H1 (cell line): ENCODE results near the gene MRPS27. TPM values are rescaled to one million over a fixed set of nuclear protein-coding genes. Genes with fewer than 3 reads are reported as not detected.
A peak's percentile ranks its signal among the peaks of the same experiment; 100 is the strongest.

Source experiments
- CTCF ChIA-PET: fragments of 300-600 bp; sonication (Branson Sonifier 250); formaldehyde crosslinking; loops from one replicate; lab custom pipeline; 2021; ENCODE audit not compliant: partially characterized antibody; lab: Charles Lee
- POLR2A ChIA-PET: fragments of 300-600 bp; sonication (Branson Sonifier 250); formaldehyde crosslinking; loops from one replicate; lab custom pipeline; 2021; ENCODE audit warnings: inconsistent platforms; ENCODE audit not compliant: partially characterized antibody; lab: Charles Lee
- DNase-seq, 2 experiments: peaks; one replicate each; pipeline versions ENCODE4 v3.0.0 to v3.0.0-alpha.2; 2010 to 2022; ENCODE audit warnings: low spot score in 2 of 2, low read depth in 1 of 2, mixed read lengths in 1 of 2
- FAIRE-seq: peaks from 2 replicates; lab custom pipeline; 2011; peaks lifted over from hg19 to GRCh38; lab: Jason Lieb, UNC
- H2AFZ ChIP-seq: 2 replicates; pipeline ENCODE4 v1.8.1; 2012; ENCODE audit warnings: low read length, inconsistent platforms
- H2AK5ac ChIP-seq: 2 replicates; pipeline ENCODE4 v1.6.1; 2013; ENCODE audit warnings: low read depth, low read length
- H2BK120ac ChIP-seq: replicated peaks from 2 replicates; pipeline ENCODE3; 2013; ENCODE audit warnings: low read depth, low read length, inconsistent platforms
- H2BK12ac ChIP-seq: 2 replicates; pipeline ENCODE4 v1.6.1; 2013; ENCODE audit warnings: low read depth, low read length
- H2BK15ac ChIP-seq: 2 replicates; pipeline ENCODE4 v1.6.1; 2013; ENCODE audit warnings: low read length
- H2BK20ac ChIP-seq: 2 replicates; pipeline ENCODE4 v1.6.1; 2013; ENCODE audit warnings: low read length
- H2BK5ac ChIP-seq: 2 replicates; pipeline ENCODE4 v1.6.1; 2013; ENCODE audit warnings: low read depth, low read length
- H3K14ac ChIP-seq: 2 replicates; pipeline ENCODE4 v1.6.1; 2013; ENCODE audit warnings: inconsistent platforms; ENCODE audit not compliant: insufficient read length
- H3K18ac ChIP-seq: 2 replicates; pipeline ENCODE4 v1.6.1; 2013; ENCODE audit warnings: low read length; ENCODE audit errors: extremely low read depth
- H3K23ac ChIP-seq: 2 replicates; pipeline ENCODE4 v1.6.1; 2013; ENCODE audit warnings: inconsistent platforms; ENCODE audit not compliant: insufficient read length
- H3K23me2 ChIP-seq: 2 replicates; pipeline ENCODE4 v1.6.1; 2013; ENCODE audit warnings: low read depth, low read length
- H3K27ac ChIP-seq: 2 replicates; pipeline ENCODE4 v1.6.1; 2011; ENCODE audit warnings: low read depth, low read length, inconsistent platforms
- H3K27me3 ChIP-seq, 4 experiments: replicated peaks in 1 of 4; 1 replicate in 1 of 4; 2 replicates in 3 of 4; pipeline versions ENCODE4 v1.6.1 to v1.8.1; 2011 to 2013; ENCODE audit warnings: low read length in 3 of 4, mild to moderate bottlenecking in 3 of 4, inconsistent platforms in 2 of 4, mixed read lengths in 2 of 4, moderate library complexity in 1 of 4; ENCODE audit not compliant: control insufficient read depth in 3 of 4, insufficient read depth in 3 of 4; ENCODE audit errors: extremely low read depth in 1 of 4
- H3K36me3 ChIP-seq, 4 experiments: 2 replicates each; pipeline versions ENCODE4 v1.6.1 to v1.8.1; 2011 to 2013; ENCODE audit warnings: mild to moderate bottlenecking in 4 of 4, low read length in 3 of 4, moderate library complexity in 2 of 4, control low read depth in 1 of 4, inconsistent platforms in 1 of 4; ENCODE audit not compliant: insufficient read depth in 4 of 4, control insufficient read depth in 2 of 4
- H3K4ac ChIP-seq: replicated peaks from 2 replicates; pipeline ENCODE3; 2013; ENCODE audit warnings: low read length, low read depth, mixed read lengths, inconsistent platforms; ENCODE audit not compliant: insufficient read length
- H3K4me1 ChIP-seq, 4 experiments: replicated peaks in 1 of 4; 1 replicate in 1 of 4; 2 replicates in 3 of 4; pipeline versions ENCODE4 v1.6.1 to v1.8.1; 2011 to 2013; ENCODE audit warnings: low read length in 3 of 4, inconsistent platforms in 2 of 4, mixed read lengths in 1 of 4; ENCODE audit not compliant: insufficient read depth in 4 of 4, control insufficient read depth in 3 of 4
- H3K4me2 ChIP-seq, 2 experiments: 2 replicates each; pipeline versions ENCODE4 v1.6.1 to v1.8.1; 2011 to 2013; ENCODE audit warnings: low read depth in 2 of 2, low read length in 2 of 2, control low read depth in 1 of 2, inconsistent platforms in 1 of 2, mild to moderate bottlenecking in 1 of 2; ENCODE audit not compliant: insufficient read depth in 1 of 2
- H3K4me3 ChIP-seq, 4 experiments: fragments of 200-600, 300-600 bp in 1 of 4; sonication (generic), shearing (Covaris generic), sonication (Bioruptor Twin) in 1 of 4; 2 replicates each; pipeline versions ENCODE4 v1.5.1 to v1.8.1; 2011 to 2016; ENCODE audit warnings: low read length in 4 of 4, low read depth in 3 of 4, control low read depth in 2 of 4, inconsistent platforms in 2 of 4, mild to moderate bottlenecking in 2 of 4, mixed read lengths in 1 of 4, moderate library complexity in 1 of 4; ENCODE audit not compliant: insufficient read depth in 2 of 4; ENCODE audit errors: extremely low read depth in 1 of 4
- H3K56ac ChIP-seq: replicated peaks from 2 replicates; pipeline ENCODE3; 2013; ENCODE audit warnings: low read depth, mild to moderate bottlenecking, mixed read lengths, low read length, inconsistent platforms; ENCODE audit not compliant: insufficient read length
- H3K79me1 ChIP-seq: 2 replicates; pipeline ENCODE4 v1.6.1; 2013; ENCODE audit warnings: low read depth, low read length, control low read depth
- H3K79me2 ChIP-seq, 2 experiments: 2 replicates each; pipeline versions ENCODE4 v1.6.1 to v1.8.1; 2012 to 2013; ENCODE audit warnings: low read length in 2 of 2, mild to moderate bottlenecking in 2 of 2, inconsistent platforms in 1 of 2; ENCODE audit not compliant: insufficient read depth in 2 of 2, control insufficient read depth in 1 of 2
- H3K9ac ChIP-seq, 4 experiments: replicated peaks in 1 of 4; 1 replicate in 1 of 4; 2 replicates in 3 of 4; pipeline versions ENCODE4 v1.6.1 to v1.8.1; 2011 to 2013; ENCODE audit warnings: low read depth in 3 of 4, low read length in 3 of 4, control low read depth in 2 of 4, mild to moderate bottlenecking in 2 of 4, moderate library complexity in 2 of 4, inconsistent platforms in 1 of 4; ENCODE audit errors: extremely low read depth in 1 of 4
- H3K9me3 ChIP-seq, 2 experiments: 2 replicates each; pipeline versions ENCODE4 v1.6.1 to v1.8.1; 2012 to 2013; ENCODE audit warnings: mild to moderate bottlenecking in 2 of 2, moderate library complexity in 2 of 2, control low read depth in 1 of 2, inconsistent platforms in 1 of 2, low read depth in 1 of 2, low read length in 1 of 2, mixed read lengths in 1 of 2; ENCODE audit not compliant: insufficient read depth in 2 of 2
- H4K20me1 ChIP-seq, 2 experiments: replicated peaks in 1 of 2; 2 replicates each; pipeline versions ENCODE3 to v1.8.1; 2011 to 2013; ENCODE audit warnings: inconsistent platforms in 2 of 2, low read length in 2 of 2, mild to moderate bottlenecking in 1 of 2; ENCODE audit not compliant: insufficient read depth in 2 of 2, control insufficient read depth in 1 of 2
- H4K5ac ChIP-seq: 2 replicates; pipeline ENCODE4 v1.6.1; 2013; ENCODE audit warnings: low read length, low read depth, mixed read lengths, inconsistent platforms; ENCODE audit not compliant: insufficient read length
- H4K8ac ChIP-seq: 2 replicates; pipeline ENCODE4 v1.8.0; 2013; ENCODE audit warnings: mild to moderate bottlenecking, moderate library complexity, low read length, inconsistent platforms; ENCODE audit not compliant: insufficient read depth; ENCODE audit errors: extremely low read depth
- H4K91ac ChIP-seq: replicated peaks from 2 replicates; pipeline ENCODE3; 2013; ENCODE audit warnings: low read length, mixed read lengths, inconsistent platforms; ENCODE audit not compliant: insufficient read length
- CBX5 ChIP-seq: fragments of 300-800, 300-1000 bp; sonication (generic); IDR thresholded peaks from 2 replicates; pipeline ENCODE4 v1.7.1; 2016; ENCODE audit warnings: antibody characterized with exemption, low read length, low read depth
- EGR1 ChIP-seq: IDR thresholded peaks from 2 replicates; pipeline ENCODE4 v1.6.1; 2011; ENCODE audit warnings: low read depth, low read length, borderline replicate concordance
- FOSL1 ChIP-seq: IDR thresholded peaks from 2 replicates; pipeline ENCODE4 v1.6.1; 2011; ENCODE audit warnings: mild to moderate bottlenecking, low read depth, low read length, moderate library complexity; ENCODE audit not compliant: insufficient read depth
- GABPA ChIP-seq: IDR thresholded peaks from 2 replicates; pipeline ENCODE4 v1.6.1; 2011; ENCODE audit warnings: mild to moderate bottlenecking, low read length, moderate library complexity, borderline replicate concordance; ENCODE audit not compliant: insufficient read depth
- JUND ChIP-seq: IDR thresholded peaks from 2 replicates; pipeline ENCODE4 v1.6.1; 2011; ENCODE audit warnings: mild to moderate bottlenecking, improper control_type of control experiment, low read length
- NANOG ChIP-seq: IDR thresholded peaks from 2 replicates; pipeline ENCODE4 v1.6.1; 2011; ENCODE audit warnings: low read length, low read depth, mild to moderate bottlenecking, inconsistent platforms; ENCODE audit not compliant: insufficient read depth, poor library complexity, severe bottlenecking
- PHF8 ChIP-seq: fragments of 200-600 bp; sonication (generic); conservative IDR thresholded peaks from 2 replicates; pipeline ENCODE4 v1.7.1; 2012; ENCODE audit warnings: low read depth, mild to moderate bottlenecking, inconsistent platforms, low read length, moderate library complexity
- RFX5 ChIP-seq: IDR thresholded peaks from 2 replicates; pipeline ENCODE4 v1.6.1; 2011; ENCODE audit warnings: low read depth, low read length, improper control_type of control experiment, borderline replicate concordance
- TBP ChIP-seq: IDR thresholded peaks from 2 replicates; pipeline ENCODE4 v1.6.1; 2011; ENCODE audit warnings: low read depth, low read length, improper control_type of control experiment
- YY1 ChIP-seq: IDR thresholded peaks from 2 replicates; pipeline ENCODE4 v1.6.1; 2011; ENCODE audit warnings: low read depth, mild to moderate bottlenecking, low read length
- WGBS, 2 experiments: shearing (Covaris generic) in 1 of 2; methylation state at CpG; one replicate each; pipeline versions ENCODE4 v1.1.6 to v1.1.7; 2013 to 2015; ENCODE audit warnings: low lambda C conversion rate in 2 of 2, mixed read lengths in 2 of 2, inconsistent platforms in 1 of 2, low coverage in 1 of 2, missing lambda C conversion rate in 1 of 2; ENCODE audit not compliant: insufficient replicate concordance in 2 of 2, insufficient coverage in 1 of 2, insufficient read length in 1 of 2; ENCODE audit errors: extremely low coverage in 1 of 2, missing lambda C conversion rate in 1 of 2; 5-methylcytosine and 5-hydroxymethylcytosine counted together
- polyA plus RNA-seq, 7 experiments: library from polyadenylated mRNA; depleted of rRNA in 3 of 7; stranded (reverse) in 5 of 7; unstranded in 2 of 7; fragments of >200 nt in 5 of 7; fragments of 200-250 nt in 2 of 7; gene quantifications; 1 replicate in 5 of 7; 2 replicates in 1 of 7; 4 replicates in 1 of 7; pipeline versions ENCODE4 v1.2.1 to v1.2.3, GENCODE V29; 2011 to 2013; ENCODE audit warnings: missing spikeins in 2 of 7, mixed read lengths in 2 of 7
- total RNA-seq: library from RNA; stranded (reverse); fragmentation: NEBNext Ultra II Directional; extraction: Animal tissue kit (Norgen Biotek cat#: 25700); gene quantifications from 2 replicates; pipeline ENCODE4 v1.2.1, GENCODE V29; 2021

Gene MRPS27
- total and polyA plus RNA-seq, 2 of the 8 experiments (the other 6 are each of a cell fraction or from before 2014, with no cell fraction given), result 93.2 to 102 TPM

DNA sequence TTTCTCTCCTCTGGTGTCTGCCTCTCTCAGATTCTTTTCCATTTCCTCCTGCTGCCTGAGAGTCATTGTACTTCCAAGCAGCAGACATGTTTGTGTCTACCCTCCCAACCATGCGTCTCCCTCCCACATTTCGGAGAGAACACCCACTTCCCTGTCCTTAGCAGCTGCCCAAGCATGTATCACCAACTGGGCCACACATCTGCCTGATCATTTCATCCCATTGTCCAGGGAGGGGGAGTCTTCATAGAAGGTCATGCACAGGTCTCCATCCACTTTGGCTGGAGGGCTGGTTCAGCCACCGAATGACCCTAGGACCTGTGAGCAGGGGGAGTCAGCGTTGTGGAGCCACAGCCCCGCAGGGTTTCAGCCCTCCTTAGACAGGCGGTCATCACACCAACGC, 137.4 kb downstream of the MRPS27 start:
- 82% methylated on average over 7 of the region's 7 CpGs; no CpG with 5 or more reads in 1 of the 2 experiments for WGBS, 2 experiments
- FAIRE-seq, result no peak
- no peaks in the 10 kb centered on the region; the same call in 1 of the 2 replicates for H3K79me1 ChIP-seq
- H3K23ac ChIP-seq, result no peak overlapping the region
- H3K36me3 ChIP-seq, result peaks cover 6 to 32% (median 18%) of the 10 kb centered on the region in 4 experiments
- H3K9me3 ChIP-seq, result no peaks in the 10 kb centered on the region
- H2BK12ac ChIP-seq, result no peak overlapping the region
- H2AK5ac ChIP-seq, result 0 out of 2 replicates have a peak overlapping the region, but pooled peaks have one; percentile 11
- no peak overlapping the region for H3K4me2 ChIP-seq
- H3K9ac ChIP-seq, result no peak overlapping the region
- ChIA-PET POLR2A (no interaction called here), CTCF (no interaction called here)
- no peak overlapping the region for H4K91ac ChIP-seq
- no peak overlapping the region for H2AFZ ChIP-seq
- no peak overlapping the region for H3K4me3 ChIP-seq
- H3K79me2 ChIP-seq, result 0 out of 4 replicates have a peak, but pooled peaks cover 0 to 4% of the 10 kb centered on the region in 2 experiments
- no peaks in the 10 kb centered on the region for H3K23me2 ChIP-seq
- H2BK15ac ChIP-seq, result no peak overlapping the region
- H3K27me3 ChIP-seq, result no peaks in the 10 kb centered on the region
- H3K56ac ChIP-seq, result no peak overlapping the region
- no peak overlapping the region for H3K14ac ChIP-seq
- no peak for TF ChIP-seq GABPA
- TF ChIP-seq RFX5, result no peak
- TF ChIP-seq PHF8, result no peak
- no peak for TF ChIP-seq EGR1
- no peak for TF ChIP-seq FOSL1
- TF ChIP-seq TBP, result no peak
- no peak for TF ChIP-seq NANOG
- no peak for TF ChIP-seq JUND
- no peak for TF ChIP-seq CBX5
- TF ChIP-seq YY1, result no peak
- H4K20me1 ChIP-seq, result peaks cover 1 to 3% of the 10 kb centered on the region in 2 experiments
- no peak overlapping the region for H3K4ac ChIP-seq
- no peak overlapping the region for H3K27ac ChIP-seq
- 0 out of 2 replicates have a peak overlapping the region, but pooled peaks have one; percentile 25 for H2BK20ac ChIP-seq
- H2BK5ac ChIP-seq, result 0 out of 2 replicates have a peak overlapping the region, but pooled peaks have one; percentile 1
- no peak for DNase-seq
- H2BK120ac ChIP-seq, result no peak overlapping the region
- no peak overlapping the region for H3K18ac ChIP-seq
- H4K8ac ChIP-seq, result no peak overlapping the region
- no peak overlapping the region for H4K5ac ChIP-seq
- peaks cover 2 to 16% (median 8%) of the 10 kb centered on the region in 4 experiments for H3K4me1 ChIP-seq
